Calu3 (cell line): ENCODE data around the gene RNF31. TPM values are rescaled to one million over a fixed set of nuclear protein-coding genes. Genes with fewer than 3 reads are reported as not detected.

ENCODE experiments used
- BruUV-seq: library from RNA; stranded (reverse); fragments of 400-500 nt; replicated peaks from 2 replicates; lab custom pipeline; 2021; lab: Mats Ljungman, UMichigan
- CTCF ChIA-PET: fragments of 300-600 bp; sonication (Branson Sonifier 250); formaldehyde crosslinking; loops from one replicate; lab custom pipeline; 2022; ENCODE audit warnings: antibody characterized with exemption; lab: Charles Lee
- DNase-seq: peaks from one replicate; pipeline ENCODE4 v3.0.0; 2022
- H3K27ac Mint-ChIP-seq: one replicate; pipeline ENCODE4 v1.8.0; 2022; ENCODE audit warnings: mixed read lengths; ENCODE audit not compliant: unreplicated experiment
- H3K27me3 Mint-ChIP-seq: one replicate; pipeline ENCODE4 v1.8.0; 2022; ENCODE audit warnings: mixed read lengths; ENCODE audit not compliant: unreplicated experiment
- H3K36me3 Mint-ChIP-seq: one replicate; pipeline ENCODE4 v1.8.0; 2022; ENCODE audit warnings: mild to moderate bottlenecking, moderate library complexity, mixed read lengths; ENCODE audit not compliant: insufficient read depth, unreplicated experiment
- H3K4me1 Mint-ChIP-seq: one replicate; pipeline ENCODE4 v1.8.0; 2022; ENCODE audit warnings: mild to moderate bottlenecking, low read depth, mixed read lengths; ENCODE audit not compliant: unreplicated experiment
- H3K4me3 Mint-ChIP-seq: one replicate; pipeline ENCODE4 v1.8.0; 2022; ENCODE audit warnings: mild to moderate bottlenecking, low read depth, moderate library complexity, mixed read lengths; ENCODE audit not compliant: unreplicated experiment
- H3K9me3 Mint-ChIP-seq: one replicate; pipeline ENCODE4 v1.8.0; 2022; ENCODE audit warnings: low read depth, mixed read lengths; ENCODE audit not compliant: unreplicated experiment
- CTCF ChIP-seq: fragments of 200-600 bp; IDR thresholded peaks from one replicate; pipeline ENCODE4 v1.8.0; 2022; ENCODE audit warnings: antibody characterized with exemption; ENCODE audit not compliant: unreplicated experiment
- intact Hi-C: fragments of 100-400 bp; cut with micrococcal nuclease; formaldehyde crosslinking; loops from one replicate; pipeline ENCODE4 v1.10.0; 2022; ENCODE audit not compliant: unreplicated experiment
- total RNA-seq: library from RNA; stranded (reverse); gene quantifications from 2 replicates; pipeline ENCODE4 v1.2.3, GENCODE V29; 2022

Gene RNF31
- total RNA-seq, 1 experiment from 2014 or later, result 103 TPM

- peaks cover 5% of the 10 kb centered on the region for H3K9me3 Mint-ChIP-seq
- no peak for DNase-seq
- TF ChIP-seq CTCF, result no peak
- no TSS peak for BruUV-seq
- no peak overlapping the region for H3K27ac Mint-ChIP-seq
- no peak overlapping the region for H3K4me3 Mint-ChIP-seq
- intact Hi-C loops, result no loop called here
- H3K4me1 Mint-ChIP-seq, result no peaks in the 10 kb centered on the region
- H3K27me3 Mint-ChIP-seq, result no peaks in the 10 kb centered on the region
- CTCF ChIA-PET, result no interaction called here
- H3K36me3 Mint-ChIP-seq, result peaks cover 66% of the 10 kb centered on the region
Measured at GRCh38 chr14:24204163-24205146, 57.2 kb downstream of the RNF31 start.

- no peak overlapping the region for H3K27ac Mint-ChIP-seq
- no peak for TF ChIP-seq CTCF
- no TSS peak for BruUV-seq
- intact Hi-C loops, result no loop called here
- peaks cover 5% of the 10 kb centered on the region for H3K9me3 Mint-ChIP-seq
- H3K4me3 Mint-ChIP-seq, result no peak overlapping the region
- CTCF ChIA-PET, result no interaction called here
- H3K36me3 Mint-ChIP-seq, result peaks cover 63% of the 10 kb centered on the region
- no peak for DNase-seq
- no peaks in the 10 kb centered on the region for H3K27me3 Mint-ChIP-seq
- no peaks in the 10 kb centered on the region for H3K4me1 Mint-ChIP-seq
Measured at GRCh38 chr14:24206260-24207103, 59.2 kb downstream of the RNF31 start.

- H3K27me3 Mint-ChIP-seq, result no peaks in the 10 kb centered on the region
- H3K9me3 Mint-ChIP-seq, result peaks cover 5% of the 10 kb centered on the region
- no peak for DNase-seq
- H3K4me3 Mint-ChIP-seq, result no peak overlapping the region
- CTCF ChIA-PET, result no interaction called here
- H3K27ac Mint-ChIP-seq, result no peak overlapping the region
- intact Hi-C loops, result no loop called here
- no TSS peak for BruUV-seq
- TF ChIP-seq CTCF, result no peak
- no peaks in the 10 kb centered on the region for H3K4me1 Mint-ChIP-seq
- H3K36me3 Mint-ChIP-seq, result peaks cover 62% of the 10 kb centered on the region
Measured at GRCh38 chr14:24207104-24207551, 59.8 kb downstream of the RNF31 start.

GRCh38 chr14:24207625-24208024, 60.3 kb downstream of the RNF31 start:
- Mint-ChIP-seq H3K4me1 (no peaks in the 10 kb centered on the region), H3K9me3 (peaks cover 5% of the 10 kb centered on the region), H3K4me3 (no peak overlapping the region), H3K27ac (no peak overlapping the region), H3K27me3 (no peaks in the 10 kb centered on the region), H3K36me3 (peaks cover 66% of the 10 kb centered on the region)
- intact Hi-C loops, result no loop called here
- BruUV-seq, result no TSS peak
- no peak for DNase-seq
- no peak for TF ChIP-seq CTCF
- CTCF ChIA-PET, result no interaction called here
